Neural crest cell (in vitro differentiated cells): ENCODE measurements around the gene XYLT1. TPM values are rescaled to one million over a fixed set of nuclear protein-coding genes. Genes with fewer than 3 reads are reported as not detected.
"Not testable (repeated sequence)": the region's sequence is repeated elsewhere in the genome, so short reads cannot be mapped to it uniquely, and the experiment has no call there.

Source experiments
- DNase-seq: peaks from one replicate; pipeline ENCODE4 v3.0.0; 2021; ENCODE audit warnings: low read depth, mixed read lengths, low spot score
- H3K27ac Mint-ChIP-seq: one replicate; pipeline ENCODE4 v1.8.0; 2021; ENCODE audit warnings: mild to moderate bottlenecking, mixed read lengths; ENCODE audit not compliant: unreplicated experiment
- H3K27me3 Mint-ChIP-seq: 2 replicates; pipeline ENCODE4 v1.8.0; 2021; ENCODE audit warnings: low read depth, mild to moderate bottlenecking, mixed read lengths
- H3K36me3 Mint-ChIP-seq: 2 replicates; pipeline ENCODE4 v1.8.0; 2021; ENCODE audit warnings: low read depth, mild to moderate bottlenecking, mixed read lengths
- H3K4me1 Mint-ChIP-seq: 2 replicates; pipeline ENCODE4 v1.8.0; 2021; ENCODE audit warnings: mixed read lengths
- H3K4me3 Mint-ChIP-seq: one replicate; pipeline ENCODE4 v1.8.0; 2021; ENCODE audit warnings: mild to moderate bottlenecking, mixed read lengths
- H3K9me3 Mint-ChIP-seq: 2 replicates; pipeline ENCODE4 v1.8.0; 2021; ENCODE audit warnings: mixed read lengths
- CTCF ChIP-seq: fragments of 200-600 bp; sonication (generic); conservative IDR thresholded peaks from 2 replicates; pipeline ENCODE4 v1.5.0; 2021; ENCODE audit warnings: antibody characterized with exemption, mild to moderate bottlenecking
- total RNA-seq: library from RNA; stranded (reverse); gene quantifications from 2 replicates; pipeline ENCODE4 v1.2.1, GENCODE V29; 2021

Gene XYLT1
- total RNA-seq, 1 donor from 2014 or later = 15.0 TPM

DNA sequence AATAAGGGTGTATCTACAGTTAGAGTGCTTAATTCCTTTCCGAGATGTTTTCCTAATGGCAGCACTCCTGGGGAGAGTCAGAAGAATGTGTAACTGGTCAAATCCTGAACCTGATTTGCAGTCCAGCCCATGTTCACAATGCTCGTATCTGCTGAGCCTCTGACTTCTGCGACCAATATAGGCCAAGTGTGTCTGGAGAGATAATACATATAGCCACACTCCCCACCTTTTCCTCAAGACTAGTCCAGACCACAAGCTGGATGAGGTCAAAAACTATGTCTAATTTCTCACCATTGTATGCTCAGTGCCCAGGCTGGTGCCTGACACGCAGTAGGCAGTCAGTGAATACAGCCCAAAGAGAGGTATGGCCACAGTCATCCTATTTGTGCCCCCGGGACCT, 58.0 kb downstream of the XYLT1 start:
- Mint-ChIP-seq H3K36me3 (no peaks in the 10 kb centered on the region), H3K4me3 (no peak overlapping the region), H3K4me1 (peaks cover 36% of the 10 kb centered on the region), H3K27me3 (peaks cover 1% of the 10 kb centered on the region), H3K9me3 (no peaks in the 10 kb centered on the region), H3K27ac (no peak overlapping the region)
- TF ChIP-seq CTCF = no peak
- no peak for DNase-seq

- TF ChIP-seq CTCF = no peak
- H3K27ac Mint-ChIP-seq = no peak overlapping the region
- no peak for DNase-seq
- H3K4me1 Mint-ChIP-seq = peaks cover 34% of the 10 kb centered on the region
- no peaks in the 10 kb centered on the region for H3K27me3 Mint-ChIP-seq
- no peaks in the 10 kb centered on the region for H3K36me3 Mint-ChIP-seq
- H3K4me3 Mint-ChIP-seq = no peak overlapping the region
- no peaks in the 10 kb centered on the region for H3K9me3 Mint-ChIP-seq
Measured at GRCh38 chr16:17412221-17412620, 58.5 kb downstream of the XYLT1 start.

GRCh38 chr16:17411263-17411662, 59.5 kb downstream of the XYLT1 start:
- no peak for TF ChIP-seq CTCF
- H3K9me3 Mint-ChIP-seq = no peaks in the 10 kb centered on the region
- no peaks in the 10 kb centered on the region for H3K36me3 Mint-ChIP-seq
- no peak overlapping the region for H3K27ac Mint-ChIP-seq
- H3K4me1 Mint-ChIP-seq = peaks cover 28% of the 10 kb centered on the region
- H3K4me3 Mint-ChIP-seq = no peak overlapping the region
- no peaks in the 10 kb centered on the region for H3K27me3 Mint-ChIP-seq
- no peak for DNase-seq

DNA sequence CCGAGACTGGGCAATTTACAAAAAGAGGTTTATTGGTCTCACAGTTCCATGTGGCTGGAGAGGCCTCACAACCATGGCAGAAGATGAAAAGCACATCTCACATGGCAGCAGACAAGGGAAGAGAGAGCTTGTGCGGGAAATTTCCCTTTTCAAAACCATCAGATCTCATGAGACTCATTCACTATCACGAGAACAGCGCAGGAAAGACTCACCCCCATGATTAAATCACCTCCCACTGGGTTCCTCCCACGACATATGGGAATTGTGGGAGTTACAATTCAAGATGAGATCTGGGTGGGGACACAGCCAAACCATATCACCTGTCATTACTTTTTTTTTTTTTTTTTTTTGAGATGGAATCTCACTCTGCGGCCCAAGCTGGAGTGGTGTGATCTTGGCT, 60.4 kb downstream of the XYLT1 start:
- not testable (repeated sequence) for H3K4me3 Mint-ChIP-seq, H3K36me3 Mint-ChIP-seq, DNase-seq, H3K27me3 Mint-ChIP-seq, H3K9me3 Mint-ChIP-seq, H3K27ac Mint-ChIP-seq
- peaks cover 21% of the 10 kb centered on the region for H3K4me1 Mint-ChIP-seq

DNA sequence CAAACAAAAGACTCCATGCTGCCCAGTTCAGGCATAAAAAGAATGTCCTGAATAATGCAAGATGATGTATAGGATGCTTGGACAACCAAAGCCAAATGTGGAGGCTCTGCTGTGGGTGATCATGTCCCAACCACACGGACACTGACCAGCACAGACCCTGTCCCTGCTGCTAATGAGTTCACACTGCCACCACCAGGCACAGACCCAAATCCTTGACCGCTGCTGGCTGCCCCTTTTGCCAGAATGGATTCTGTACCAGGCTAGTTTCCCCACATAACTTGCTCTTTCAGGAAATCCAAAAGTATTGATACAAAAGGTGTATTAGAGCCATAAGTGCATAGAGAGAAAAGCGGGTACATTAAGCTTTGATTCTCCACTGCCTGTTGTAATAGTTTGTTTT, 60.9 kb downstream of the XYLT1 start:
- Mint-ChIP-seq H3K36me3 (no peaks in the 10 kb centered on the region), H3K4me3 (no peak overlapping the region), H3K27me3 (no peaks in the 10 kb centered on the region), H3K27ac (no peak overlapping the region), H3K4me1 (peaks cover 21% of the 10 kb centered on the region), H3K9me3 (no peaks in the 10 kb centered on the region)
- TF ChIP-seq CTCF = no peak
- no peak for DNase-seq

- no peak for DNase-seq
- H3K9me3 Mint-ChIP-seq = no peaks in the 10 kb centered on the region
- H3K4me3 Mint-ChIP-seq = no peak overlapping the region
- no peak for TF ChIP-seq CTCF
- H3K27me3 Mint-ChIP-seq = no peaks in the 10 kb centered on the region
- peaks cover 30% of the 10 kb centered on the region for H3K4me1 Mint-ChIP-seq
- peak overlapping the region; percentile 96 for H3K27ac Mint-ChIP-seq
- H3K36me3 Mint-ChIP-seq = no peaks in the 10 kb centered on the region
Measured at GRCh38 chr16:17408955-17409441, 61.8 kb downstream of the XYLT1 start.
